ENCODE results near the gene SYNE4. TPM values are rescaled to one million over a fixed set of nuclear protein-coding genes. Genes with fewer than 3 reads are reported as not detected.

SYNE4 gene
- total and polyA plus RNA-seq, 2 of the 13 experiments (the other 11 are each of a cell fraction or from before 2014, with no cell fraction given): 13.7 to 23.0 TPM

DNA sequence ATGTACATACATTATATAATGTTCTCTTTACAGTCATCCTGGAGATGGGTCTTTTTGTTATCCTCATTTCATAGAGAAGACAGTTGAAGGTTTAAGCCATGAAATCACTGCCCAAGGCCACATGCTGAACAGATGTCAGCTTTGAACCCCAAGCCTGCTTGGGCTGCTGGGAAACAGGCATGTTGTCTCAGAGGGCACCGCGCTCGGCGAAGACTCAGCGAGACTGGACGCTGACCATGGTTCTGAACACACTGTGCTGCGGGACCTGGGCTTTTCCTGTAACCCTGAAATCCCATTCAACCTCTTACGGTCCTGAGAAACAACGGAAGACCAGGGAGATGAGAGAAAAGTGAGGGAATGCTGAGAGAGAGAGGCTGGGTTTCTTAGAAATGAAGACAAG, 45.1 kb downstream of the SYNE4 start (continued):
- TF ChIP-seq, protein P1, sequence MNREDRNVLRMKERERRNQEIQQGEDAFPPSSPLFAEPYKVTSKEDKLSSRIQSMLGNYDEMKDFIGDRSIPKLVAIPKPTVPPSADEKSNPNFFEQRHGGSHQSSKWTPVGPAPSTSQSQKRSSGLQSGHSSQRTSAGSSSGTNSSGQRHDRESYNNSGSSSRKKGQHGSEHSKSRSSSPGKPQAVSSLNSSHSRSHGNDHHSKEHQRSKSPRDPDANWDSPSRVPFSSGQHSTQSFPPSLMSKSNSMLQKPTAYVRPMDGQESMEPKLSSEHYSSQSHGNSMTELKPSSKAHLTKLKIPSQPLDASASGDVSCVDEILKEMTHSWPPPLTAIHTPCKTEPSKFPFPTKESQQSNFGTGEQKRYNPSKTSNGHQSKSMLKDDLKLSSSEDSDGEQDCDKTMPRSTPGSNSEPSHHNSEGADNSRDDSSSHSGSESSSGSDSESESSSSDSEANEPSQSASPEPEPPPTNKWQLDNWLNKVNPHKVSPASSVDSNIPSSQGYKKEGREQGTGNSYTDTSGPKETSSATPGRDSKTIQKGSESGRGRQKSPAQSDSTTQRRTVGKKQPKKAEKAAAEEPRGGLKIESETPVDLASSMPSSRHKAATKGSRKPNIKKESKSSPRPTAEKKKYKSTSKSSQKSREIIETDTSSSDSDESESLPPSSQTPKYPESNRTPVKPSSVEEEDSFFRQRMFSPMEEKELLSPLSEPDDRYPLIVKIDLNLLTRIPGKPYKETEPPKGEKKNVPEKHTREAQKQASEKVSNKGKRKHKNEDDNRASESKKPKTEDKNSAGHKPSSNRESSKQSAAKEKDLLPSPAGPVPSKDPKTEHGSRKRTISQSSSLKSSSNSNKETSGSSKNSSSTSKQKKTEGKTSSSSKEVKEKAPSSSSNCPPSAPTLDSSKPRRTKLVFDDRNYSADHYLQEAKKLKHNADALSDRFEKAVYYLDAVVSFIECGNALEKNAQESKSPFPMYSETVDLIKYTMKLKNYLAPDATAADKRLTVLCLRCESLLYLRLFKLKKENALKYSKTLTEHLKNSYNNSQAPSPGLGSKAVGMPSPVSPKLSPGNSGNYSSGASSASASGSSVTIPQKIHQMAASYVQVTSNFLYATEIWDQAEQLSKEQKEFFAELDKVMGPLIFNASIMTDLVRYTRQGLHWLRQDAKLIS (CRISPR knock-in tag; IDR thresholded peaks at IDR 0.05): no peak
- TF ChIP-seq ZNF460 (CRISPR knock-in tag; IDR thresholded peaks at IDR 0.05; ENCODE audit: borderline replicate concordance): no peak
- peak; percentile 56 for TF ChIP-seq ZNF687 (CRISPR knock-in tag; IDR thresholded peaks at IDR 0.05)
- TF ChIP-seq ZNF407 (CRISPR knock-in tag; IDR thresholded peaks at IDR 0.05; ENCODE audit: not compliant biosample characterization): no peak
- TF ChIP-seq HDAC1 (CRISPR knock-in tag; IDR thresholded peaks at IDR 0.05): 0 out of 2 replicates have a peak, but pooled peaks have one; percentile 20
- no peak for TF ChIP-seq NR2C2 (CRISPR knock-in tag; IDR thresholded peaks at IDR 0.05; ENCODE audit: borderline replicate concordance)
- peak; percentile 55; the same call in 1 of the 2 replicates for TF ChIP-seq ZBTB1 (CRISPR knock-in tag; IDR thresholded peaks at IDR 0.05; ENCODE audit: borderline replicate concordance)
- peak; percentile 51; the same call in 1 of the 2 replicates for TF ChIP-seq PRDM15 (CRISPR knock-in tag; IDR thresholded peaks at IDR 0.05)

Measured in HepG2 (cell line).